GM12801 (cell line): Measurements from ENCODE around the gene BLACAT1.

ENCODE experiments used
- CTCF ChIP-seq: IDR thresholded peaks from one replicate; pipeline ENCODE4 v1.5.1; 2011; ENCODE audit warnings: control low read depth; ENCODE audit not compliant: insufficient read length; ENCODE audit errors: extremely low read depth

The BLACAT1 gene

GRCh38 chr1:205451202-205451601 is 4.6 kb downstream of the BLACAT1 start:
- no peak for TF ChIP-seq CTCF

GRCh38 chr1:205450448-205450847 is 5.4 kb downstream of the BLACAT1 start:
- TF ChIP-seq CTCF, result no peak

- TF ChIP-seq CTCF, result no peak
These were observed 5.9 kb downstream of the BLACAT1 start for GRCh38 chr1:205449750-205450443.

GRCh38 chr1:205449254-205449749 is 6.5 kb downstream of the BLACAT1 start:
- TF ChIP-seq CTCF, result no peak

- no peak for TF ChIP-seq CTCF
These were observed 7.1 kb downstream of the BLACAT1 start for GRCh38 chr1:205448540-205449253.

- no peak for TF ChIP-seq CTCF
These were observed 8.1 kb downstream of the BLACAT1 start for GRCh38 chr1:205447457-205448341.

GRCh38 chr1:205446828-205447227 is 9.0 kb downstream of the BLACAT1 start:
- TF ChIP-seq CTCF, result no peak
